Neutrophil (primary cell): ENCODE measurements around the gene WDR73.

ENCODE experiments used
- H3K27ac ChIP-seq: fragments of 200-600 bp; sonication (generic); 2 replicates; pipeline ENCODE4 v1.5.1; 2016; ENCODE audit warnings: mild to moderate bottlenecking, moderate library complexity
- H3K27me3 ChIP-seq: fragments of 200-600 bp; sonication (generic); 2 replicates; pipeline ENCODE4 v1.6.0; 2016; ENCODE audit warnings: mild to moderate bottlenecking
- H3K36me3 ChIP-seq: fragments of 200-600 bp; sonication (generic); 2 replicates; pipeline ENCODE4 v1.5.1; 2017
- H3K4me1 ChIP-seq, 2 experiments: fragments of 200-600 bp in 1 of 2; sonication (generic) in 1 of 2; 1 replicate in 1 of 2; 2 replicates in 1 of 2; pipeline versions ENCODE4 v1.5.1 to v1.6.1; 2013 to 2016; ENCODE audit warnings: low read depth in 1 of 2, low read length in 1 of 2, mild to moderate bottlenecking in 1 of 2, moderate library complexity in 1 of 2; ENCODE audit not compliant: control insufficient read depth in 1 of 2, insufficient read depth in 1 of 2
- H3K4me3 ChIP-seq, 2 experiments: fragments of 200-600 bp in 1 of 2; sonication (generic) in 1 of 2; 1 replicate in 1 of 2; 2 replicates in 1 of 2; pipeline ENCODE4 v1.5.1; 2013 to 2016; ENCODE audit warnings: low read depth in 1 of 2, low read length in 1 of 2, mild to moderate bottlenecking in 1 of 2, moderate library complexity in 1 of 2
- H3K9me3 ChIP-seq: fragments of 200-600 bp; sonication (generic); 2 replicates; pipeline ENCODE4 v1.5.1; 2016
- TF ChIP-seq, protein P1 (sequence below): fragments of 200-600 bp; sonication (generic); IDR thresholded peaks from 2 replicates; pipeline ENCODE4 v1.5.1; 2016; ENCODE audit warnings: antibody characterized with exemption

The WDR73 gene

DNA sequence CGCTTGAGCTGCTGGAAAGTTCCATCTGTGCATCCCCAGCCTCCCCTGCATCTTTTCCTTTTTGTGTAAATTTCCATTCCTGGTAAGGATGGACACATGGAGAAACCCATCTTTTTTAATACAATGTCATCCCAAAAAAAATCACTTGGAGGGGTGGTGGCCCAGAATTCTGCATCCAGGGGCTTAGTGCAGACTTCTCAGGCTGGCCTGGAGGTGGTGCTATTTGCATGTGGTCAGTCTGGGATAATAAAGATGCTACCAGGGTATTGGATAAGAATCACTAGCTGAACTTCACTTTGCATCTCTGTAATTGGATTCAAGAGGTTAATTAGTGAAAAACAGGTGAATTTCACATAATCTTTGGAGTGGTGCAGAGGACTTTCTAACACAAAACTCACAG lies 55.1 kb downstream of the WDR73 start:
- Histone ChIP-seq H3K9me3 (no peaks in the 10 kb centered on the region), H3K4me1 (peaks cover 63 to 67% of the 10 kb centered on the region in 2 experiments), H3K36me3 (no peaks in the 10 kb centered on the region), H3K4me3 (peak overlapping the region in 1 of 2 experiments; percentile 1), H3K27ac (peak overlapping the region; percentile 84), H3K27me3 (no peaks in the 10 kb centered on the region)
- TF ChIP-seq, protein P1, sequence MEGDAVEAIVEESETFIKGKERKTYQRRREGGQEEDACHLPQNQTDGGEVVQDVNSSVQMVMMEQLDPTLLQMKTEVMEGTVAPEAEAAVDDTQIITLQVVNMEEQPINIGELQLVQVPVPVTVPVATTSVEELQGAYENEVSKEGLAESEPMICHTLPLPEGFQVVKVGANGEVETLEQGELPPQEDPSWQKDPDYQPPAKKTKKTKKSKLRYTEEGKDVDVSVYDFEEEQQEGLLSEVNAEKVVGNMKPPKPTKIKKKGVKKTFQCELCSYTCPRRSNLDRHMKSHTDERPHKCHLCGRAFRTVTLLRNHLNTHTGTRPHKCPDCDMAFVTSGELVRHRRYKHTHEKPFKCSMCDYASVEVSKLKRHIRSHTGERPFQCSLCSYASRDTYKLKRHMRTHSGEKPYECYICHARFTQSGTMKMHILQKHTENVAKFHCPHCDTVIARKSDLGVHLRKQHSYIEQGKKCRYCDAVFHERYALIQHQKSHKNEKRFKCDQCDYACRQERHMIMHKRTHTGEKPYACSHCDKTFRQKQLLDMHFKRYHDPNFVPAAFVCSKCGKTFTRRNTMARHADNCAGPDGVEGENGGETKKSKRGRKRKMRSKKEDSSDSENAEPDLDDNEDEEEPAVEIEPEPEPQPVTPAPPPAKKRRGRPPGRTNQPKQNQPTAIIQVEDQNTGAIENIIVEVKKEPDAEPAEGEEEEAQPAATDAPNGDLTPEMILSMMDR: no peak

GRCh38 chr15:84598250-84598649 lies 55.8 kb downstream of the WDR73 start:
- Histone ChIP-seq H3K27ac (peak overlapping the region; percentile 84), H3K36me3 (no peaks in the 10 kb centered on the region), H3K27me3 (no peaks in the 10 kb centered on the region), H3K9me3 (no peaks in the 10 kb centered on the region), H3K4me3 (peak overlapping the region; percentile 1 to 15), H3K4me1 (peaks cover 63 to 67% of the 10 kb centered on the region in 2 experiments)
- TF ChIP-seq, protein P1: no peak

GRCh38 chr15:84597296-84597695 lies 56.8 kb downstream of the WDR73 start:
- peaks cover 63 to 67% of the 10 kb centered on the region in 2 experiments for H3K4me1 ChIP-seq
- H3K27ac ChIP-seq: peak overlapping the region; percentile 84
- H3K36me3 ChIP-seq: no peaks in the 10 kb centered on the region
- no peaks in the 10 kb centered on the region for H3K9me3 ChIP-seq
- H3K27me3 ChIP-seq: no peaks in the 10 kb centered on the region
- TF ChIP-seq, protein P1: no peak
- H3K4me3 ChIP-seq: no peak overlapping the region

DNA sequence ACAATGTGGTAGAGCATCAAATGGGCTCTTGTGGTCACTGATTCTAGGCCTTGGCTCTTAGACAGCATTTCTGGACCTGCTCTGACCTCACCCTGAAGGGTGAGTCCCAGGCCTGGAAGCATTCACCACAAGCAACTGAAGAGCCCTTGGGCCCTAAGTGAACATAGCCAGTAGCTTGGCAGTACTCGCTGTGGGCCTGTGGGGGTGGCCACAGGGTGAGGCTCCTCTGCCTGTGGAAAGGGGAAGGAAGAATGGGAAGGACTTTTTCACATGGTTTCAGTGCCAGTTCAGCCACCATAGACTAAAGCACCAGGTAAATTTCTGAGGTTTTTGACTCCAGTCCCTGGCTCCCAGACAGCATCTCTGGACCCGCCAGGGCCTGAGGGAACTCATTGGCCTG lies 58.4 kb downstream of the WDR73 start:
- peak overlapping the region in 1 of 2 experiments; percentile 25 for H3K4me3 ChIP-seq
- H3K27ac ChIP-seq: peak overlapping the region; percentile 81
- H3K4me1 ChIP-seq: peaks cover 56 to 58% of the 10 kb centered on the region in 2 experiments
- TF ChIP-seq, protein P1: no peak
- H3K36me3 ChIP-seq: no peaks in the 10 kb centered on the region
- no peaks in the 10 kb centered on the region for H3K27me3 ChIP-seq
- H3K9me3 ChIP-seq: no peaks in the 10 kb centered on the region

DNA sequence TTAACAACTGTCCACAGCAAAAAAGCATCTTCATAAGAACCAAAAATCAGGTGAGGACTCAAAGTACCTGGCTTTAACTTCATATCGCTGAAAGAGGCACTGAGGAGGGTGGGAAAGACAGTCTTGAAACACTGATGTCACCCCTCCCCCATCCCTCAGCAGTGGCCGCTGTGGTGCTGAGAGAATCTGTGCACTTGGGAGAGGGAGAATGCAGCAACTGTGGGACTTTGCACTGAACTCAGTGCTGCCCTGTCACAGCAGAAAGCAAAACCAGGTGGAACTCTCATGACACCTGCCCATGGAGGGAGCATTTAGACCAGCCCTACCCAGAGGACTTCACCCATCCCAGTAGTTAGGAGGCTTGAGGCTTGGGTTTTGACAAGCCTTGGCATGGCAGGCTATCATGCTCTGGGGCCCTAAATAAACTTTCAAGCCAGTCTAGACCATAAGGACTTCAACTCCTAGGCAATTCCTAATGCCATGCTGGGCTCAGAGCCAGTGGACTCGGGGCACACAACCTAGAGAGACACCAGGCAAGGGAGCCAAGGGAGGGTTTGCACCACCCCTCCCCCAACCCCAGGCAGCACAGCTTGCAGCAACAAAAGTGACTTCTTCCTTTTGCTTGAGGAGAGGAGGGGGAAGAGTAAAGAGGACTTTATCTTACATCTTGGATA lies 59.3 kb downstream of the WDR73 start:
- H3K27me3 ChIP-seq: no peaks in the 10 kb centered on the region
- TF ChIP-seq, protein P1: no peak
- peak overlapping the region; percentile 81 for H3K27ac ChIP-seq
- H3K4me3 ChIP-seq: peak overlapping the region in 1 of 2 experiments; percentile 25
- H3K9me3 ChIP-seq: no peaks in the 10 kb centered on the region
- H3K36me3 ChIP-seq: no peaks in the 10 kb centered on the region
- H3K4me1 ChIP-seq: peaks cover 48 to 50% of the 10 kb centered on the region in 2 experiments
